IPS-NIHi7 (cell line): ENCODE data around the gene ZNF284.

Experiments
- DNase-seq: peaks from one replicate; pipeline ENCODE4 v3.0.0; 2012; ENCODE audit warnings: mixed read lengths; ENCODE audit errors: extremely low spot score

ZNF284 gene

GRCh38 chr19:44071824-44072542, at the start of gene ZNF284:
Gene ZNF284 (plus strand): TSS chr19:44072159. CDS start chr19:44076390, 4,231 bp downstream.
- DNase-seq = peak; percentile 95

GRCh38 chr19:44024900-44025216, 47.1 kb upstream of the ZNF284 start:
- DNase-seq = no peak

- DNase-seq = peak; percentile 77
Measured at GRCh38 chr19:44025217-44025936, 46.6 kb upstream of the ZNF284 start, which contains the start of gene ZNF222. Gene ZNF222 (plus strand): TSS chr19:44025379. CDS start chr19:44025437, 58 bp downstream.

GRCh38 chr19:44026622-44027021, 45.3 kb upstream of the ZNF284 start:
- no peak for DNase-seq

- DNase-seq = no peak
Measured at GRCh38 chr19:44032001-44032610, 39.9 kb upstream of the ZNF284 start.

- DNase-seq = no peak
Measured at GRCh38 chr19:44042147-44042546, 29.8 kb upstream of the ZNF284 start.

GRCh38 chr19:44050740-44051649, 21.0 kb upstream of the ZNF284 start:
- DNase-seq = no peak

GRCh38 chr19:44051650-44052402, 20.1 kb upstream of the ZNF284 start, which contains the start of gene ZNF223:
Gene ZNF223 (plus strand): TSS chr19:44052036. CDS start chr19:44055177, 3,141 bp downstream.
- peak; percentile 99 for DNase-seq

- peak; percentile 18 for DNase-seq
Measured at GRCh38 chr19:44055870-44056269, 16.1 kb upstream of the ZNF284 start.

- no peak for DNase-seq
Measured at GRCh38 chr19:44059229-44059628, 12.7 kb upstream of the ZNF284 start.

GRCh38 chr19:44061038-44061437, 10.9 kb upstream of the ZNF284 start:
- DNase-seq = no peak

GRCh38 chr19:44066305-44066704, 5.7 kb upstream of the ZNF284 start:
- DNase-seq = no peak

GRCh38 chr19:44069415-44069814, 2.5 kb upstream of the ZNF284 start:
- no peak for DNase-seq

- DNase-seq = peak; percentile 12
Measured at GRCh38 chr19:44072543-44073401, 813 bp downstream of the ZNF284 start.

- DNase-seq = no peak
Measured at GRCh38 chr19:44076325-44076724, 4.4 kb downstream of the ZNF284 start.

- DNase-seq = no peak
Measured at GRCh38 chr19:44092108-44092507, 20.1 kb downstream of the ZNF284 start.

- peak; percentile 92 for DNase-seq
Measured at GRCh38 chr19:44093931-44094765, 22.2 kb downstream of the ZNF284 start, which contains the start of gene ZNF224. Gene ZNF224 (plus strand): TSS chr19:44094361. CDS start chr19:44097874, 3,513 bp downstream.

GRCh38 chr19:44107751-44108150, 35.8 kb downstream of the ZNF284 start:
- DNase-seq = no peak

- no peak for DNase-seq
Measured at GRCh38 chr19:44109458-44109857, 37.5 kb downstream of the ZNF284 start.
